Measurements from ENCODE around the gene KCNJ1. TPM values are rescaled to one million over a fixed set of nuclear protein-coding genes. Genes with fewer than 3 reads are reported as not detected.

The KCNJ1 gene
- under 1 TPM in 3 of 4 donors, not detected in 1; 0.10 to 0.88 (median 0.42) TPM for total RNA-seq

DNA sequence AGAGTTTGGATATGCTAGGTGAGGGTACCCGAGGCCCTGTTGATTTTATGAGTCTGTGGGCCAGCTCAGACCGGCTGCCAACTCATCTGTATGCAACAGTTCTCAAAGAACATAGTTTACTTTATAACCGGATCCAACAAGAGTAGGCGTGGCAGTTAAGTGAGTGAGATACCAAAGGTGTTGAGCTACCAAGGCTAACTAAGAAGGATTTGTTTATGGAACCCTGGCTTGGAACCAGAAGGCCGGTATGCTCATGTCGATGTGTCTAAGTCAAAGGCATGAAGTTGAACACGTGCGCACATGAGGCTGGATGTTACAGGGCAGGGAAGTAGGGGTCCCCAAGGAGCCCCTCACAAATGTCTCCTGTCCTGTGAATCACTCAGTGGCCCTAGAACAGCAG is at the start of gene KCNJ1:
TSS of gene KCNJ1 (minus strand) at position 20 of the 400 bp plus-strand sequence. CDS start 27,053 bp downstream, outside the sequence.
- intact Hi-C loops (cut with DNase I; ENCODE audit: low total_unique reads) = no loop called here
- WGBS, 2 donors = 81 to 84% methylated on average over 8 of the region's 8 CpGs
- no peak for DNase-seq (ENCODE audit: low spot score in 2 of 2)
- H3K4me3 ChIP-seq (ENCODE audit: low read depth, poor library complexity, severe bottlenecking) = no peak within 1 kb of the TSS
- TF ChIP-seq POLR2A (IDR thresholded peaks at IDR 0.05) = no peak
- TF ChIP-seq CTCF (IDR thresholded peaks at IDR 0.05) = no peak

DNA sequence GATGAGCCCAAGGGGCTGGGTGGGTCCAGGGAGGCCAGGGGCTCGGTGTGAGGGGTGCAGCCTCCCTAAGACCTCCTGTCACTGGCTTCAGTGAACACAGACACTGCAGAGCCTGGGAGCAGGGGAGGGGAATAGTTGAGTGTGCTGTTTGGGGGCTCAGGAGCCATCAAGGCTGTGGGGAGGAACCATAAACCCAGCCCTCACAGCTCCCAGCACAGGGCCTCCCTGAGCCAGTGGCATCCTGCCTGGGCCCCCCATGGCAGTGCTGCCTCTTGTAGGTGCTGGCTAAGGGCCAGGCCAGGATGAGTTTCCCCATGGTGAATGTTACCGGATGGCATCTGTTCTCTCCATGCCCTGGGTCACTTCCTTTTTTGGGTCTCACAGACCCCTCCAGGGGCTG is 49.6 kb upstream of the KCNJ1 start:
- no peak for DNase-seq (ENCODE audit: low spot score in 2 of 2)
- TF ChIP-seq POLR2A (IDR thresholded peaks at IDR 0.05) (no peak), CTCF (IDR thresholded peaks at IDR 0.05) (no peak)
- no peak overlapping the region for H3K4me3 ChIP-seq (ENCODE audit: low read depth, poor library complexity, severe bottlenecking)
- 81 to 85% methylated on average over 2 of the region's 2 CpGs for WGBS, 2 donors
- intact Hi-C loops (cut with DNase I; ENCODE audit: low total_unique reads) = no loop called here

GRCh38 chr11:128916037-128916572 is 49.0 kb upstream of the KCNJ1 start:
- intact Hi-C loops (cut with DNase I; ENCODE audit: low total_unique reads) = no loop called here
- TF ChIP-seq CTCF (IDR thresholded peaks at IDR 0.05) (no peak), POLR2A (IDR thresholded peaks at IDR 0.05) (no peak)
- DNase-seq (ENCODE audit: low spot score in 2 of 2) = no peak
- H3K4me3 ChIP-seq (ENCODE audit: low read depth, poor library complexity, severe bottlenecking) = no peak overlapping the region
- 67 to 75% methylated on average over 3 of the region's 3 CpGs for WGBS, 2 donors

- no peak for DNase-seq (ENCODE audit: low spot score in 2 of 2)
- WGBS, 2 donors = 22 to 45% methylated on average over 6 of the region's 6 CpGs
Measured at GRCh38 chr11:128915149-128915521, 48.0 kb upstream of the KCNJ1 start.

GRCh38 chr11:128914216-128915148 is 47.4 kb upstream of the KCNJ1 start:
- TF ChIP-seq POLR2A (IDR thresholded peaks at IDR 0.05) (no peak), CTCF (IDR thresholded peaks at IDR 0.05) (no peak)
- DNase-seq (ENCODE audit: low spot score in 2 of 2) = no peak
- intact Hi-C loops (cut with DNase I; ENCODE audit: low total_unique reads) = no loop called here
- no peak overlapping the region for H3K4me3 ChIP-seq (ENCODE audit: low read depth, poor library complexity, severe bottlenecking)
- 55 to 59% methylated on average over 17 of the region's 18 CpGs for WGBS, 2 donors

More at GRCh38 chr11:128915149-128915521, 48.0 kb upstream of the KCNJ1 start:
- intact Hi-C loops (cut with DNase I; ENCODE audit: low total_unique reads) = no loop called here
- H3K4me3 ChIP-seq (ENCODE audit: low read depth, poor library complexity, severe bottlenecking) = no peak overlapping the region
- TF ChIP-seq CTCF (IDR thresholded peaks at IDR 0.05) = no peak
- no peak for TF ChIP-seq POLR2A (IDR thresholded peaks at IDR 0.05)

Measured in lower leg skin (tissue), 4 donors.